ENCODE measurements around the gene SYT7. TPM values are rescaled to one million over a fixed set of nuclear protein-coding genes. Genes with fewer than 3 reads are reported as not detected.

SYT7 gene
- polyA plus RNA-seq, 1 donor (not counting 4 experiments of a cell fraction or from before 2014, with no cell fraction given) = 2.6 TPM

- peak overlapping the region in 1 of 3 experiments; percentile 54 for H3K4me3 ChIP-seq (ENCODE audit: control insufficient read depth in 2 of 3, extremely low read depth in 1 of 3, insufficient read depth in 2 of 3, low read depth in 1 of 3, low read length in 3 of 3)
- no peak for TF ChIP-seq EZH2 (IDR thresholded peaks at IDR 0.05; ENCODE audit: low read length)
- no peak for TF ChIP-seq CTCF (optimal IDR thresholded peaks at IDR 0.05 in 1 of 3, IDR thresholded peaks at IDR 0.05 in 1 of 3, conservative IDR thresholded peaks at IDR 0.05 in 1 of 3; ENCODE audit: extremely low read depth in 1 of 3, insufficient read depth in 2 of 3, low read length in 3 of 3)
- H3K36me3 ChIP-seq (ENCODE audit: control insufficient read depth in 2 of 2, extremely low read depth in 1 of 2, insufficient read depth in 2 of 2, low read length in 2 of 2) = no peaks in the 10 kb centered on the region
- peaks cover 7% of the 10 kb centered on the region for H3K27me3 ChIP-seq (ENCODE audit: control insufficient read depth, extremely low read depth, insufficient read depth, low read length)
- no peaks in the 10 kb centered on the region for H3K9me3 ChIP-seq (ENCODE audit: control insufficient read depth, low read depth, low read length)
- no peaks in the 10 kb centered on the region for H4K20me1 ChIP-seq (ENCODE audit: control insufficient read depth, extremely low read depth, insufficient read depth, low read length)
- peaks cover 24% of the 10 kb centered on the region for H3K4me1 ChIP-seq (ENCODE audit: control insufficient read depth, extremely low read depth, insufficient read depth, low read length)
- DNase-seq (ENCODE audit: low read depth, low spot score) (no peak), FAIRE-seq (no peak)
- peak overlapping the region; percentile 71 for H3K9ac ChIP-seq (ENCODE audit: control insufficient read depth, extremely low read depth, insufficient read depth, low read length)
- H3K9me1 ChIP-seq (ENCODE audit: control insufficient read depth, extremely low read depth, insufficient read depth, low read length) = peaks cover 3% of the 10 kb centered on the region
- peak overlapping the region; percentile 65 for H3K4me2 ChIP-seq (ENCODE audit: control insufficient read depth, extremely low read depth, insufficient read depth, low read depth, low read length)
- H3K79me2 ChIP-seq (ENCODE audit: control insufficient read depth, insufficient read depth, low read length) = no peaks in the 10 kb centered on the region
- peak overlapping the region; percentile 52 for H2AFZ ChIP-seq (ENCODE audit: control insufficient read depth, low read length)
- dilution Hi-C loops (cut with MboI; ENCODE audit: extremely low pct_ligation_motif_present, low sequenced_read_pairs) = no loop called here
- H3K27ac ChIP-seq (ENCODE audit: control insufficient read depth, insufficient read depth, low read length) = peak overlapping the region; percentile 85
These were observed 22.8 kb upstream of the SYT7 start for GRCh38 chr11:61603667-61604066.

DNA sequence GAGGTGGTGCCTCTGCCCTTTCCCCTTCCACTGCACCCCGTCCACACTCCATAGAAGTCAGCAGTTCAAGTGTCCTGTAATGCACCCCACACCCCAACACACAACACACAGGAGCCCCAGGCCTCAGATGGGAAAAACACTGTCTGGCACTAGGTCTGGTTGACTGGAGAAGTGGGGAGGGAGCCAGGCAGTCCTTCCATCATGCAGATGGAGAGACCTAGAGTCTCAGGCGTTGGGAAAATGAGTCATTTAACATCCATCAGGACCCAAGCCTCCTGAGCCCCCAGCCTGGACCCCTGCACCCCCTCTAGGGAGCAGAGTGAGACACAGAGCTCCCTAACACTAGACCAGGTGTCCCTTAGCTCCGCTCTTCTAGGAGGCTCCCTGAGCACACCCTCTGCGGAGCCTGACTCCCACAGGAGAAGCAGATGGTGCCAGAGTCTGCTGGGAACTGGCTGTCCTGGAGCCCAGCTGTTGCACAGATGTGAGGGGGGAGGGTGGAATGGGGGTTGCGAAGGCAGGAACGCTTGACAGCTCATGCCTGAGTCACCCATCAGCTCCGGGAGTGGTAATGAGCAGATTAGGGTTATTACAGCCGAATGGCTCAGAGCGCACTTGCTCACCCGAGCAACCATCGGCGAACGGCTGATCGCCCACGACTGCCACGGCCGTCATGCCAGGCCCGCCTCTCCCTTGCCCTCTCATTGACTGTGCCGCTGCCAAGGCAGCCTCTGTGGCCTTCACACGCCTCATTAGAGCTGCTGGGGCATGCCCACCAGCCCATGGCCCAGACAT lies 22.1 kb upstream of the SYT7 start:
- no peaks in the 10 kb centered on the region for H4K20me1 ChIP-seq (ENCODE audit: control insufficient read depth, extremely low read depth, insufficient read depth, low read length)
- peak overlapping the region in 1 of 3 experiments; percentile 54 for H3K4me3 ChIP-seq (ENCODE audit: control insufficient read depth in 2 of 3, extremely low read depth in 1 of 3, insufficient read depth in 2 of 3, low read depth in 1 of 3, low read length in 3 of 3)
- DNase-seq (ENCODE audit: low read depth, low spot score) (peak; percentile 97), FAIRE-seq (peak; percentile 91)
- peaks cover 7% of the 10 kb centered on the region for H3K27me3 ChIP-seq (ENCODE audit: control insufficient read depth, extremely low read depth, insufficient read depth, low read length)
- H3K79me2 ChIP-seq (ENCODE audit: control insufficient read depth, insufficient read depth, low read length) = no peaks in the 10 kb centered on the region
- peak overlapping the region; percentile 85 for H3K27ac ChIP-seq (ENCODE audit: control insufficient read depth, insufficient read depth, low read length)
- H3K4me1 ChIP-seq (ENCODE audit: control insufficient read depth, extremely low read depth, insufficient read depth, low read length) = peaks cover 24% of the 10 kb centered on the region
- dilution Hi-C loops (cut with MboI; ENCODE audit: extremely low pct_ligation_motif_present, low sequenced_read_pairs) = no loop called here
- no peaks in the 10 kb centered on the region for H3K36me3 ChIP-seq (ENCODE audit: control insufficient read depth in 2 of 2, extremely low read depth in 1 of 2, insufficient read depth in 2 of 2, low read length in 2 of 2)
- no peaks in the 10 kb centered on the region for H3K9me3 ChIP-seq (ENCODE audit: control insufficient read depth, low read depth, low read length)
- H2AFZ ChIP-seq (ENCODE audit: control insufficient read depth, low read length) = peak overlapping the region; percentile 52
- H3K9me1 ChIP-seq (ENCODE audit: control insufficient read depth, extremely low read depth, insufficient read depth, low read length) = peaks cover 3% of the 10 kb centered on the region
- peak overlapping the region; percentile 71 for H3K9ac ChIP-seq (ENCODE audit: control insufficient read depth, extremely low read depth, insufficient read depth, low read length)
- no peak for TF ChIP-seq EZH2 (IDR thresholded peaks at IDR 0.05; ENCODE audit: low read length)
- TF ChIP-seq CTCF (optimal IDR thresholded peaks at IDR 0.05 in 1 of 3, IDR thresholded peaks at IDR 0.05 in 1 of 3, conservative IDR thresholded peaks at IDR 0.05 in 1 of 3; ENCODE audit: extremely low read depth in 1 of 3, insufficient read depth in 2 of 3, low read length in 3 of 3) = peak in 1 of 3 experiments; percentile 4
- peak overlapping the region; percentile 65 for H3K4me2 ChIP-seq (ENCODE audit: control insufficient read depth, extremely low read depth, insufficient read depth, low read depth, low read length)
